Hepatocyte (in vitro differentiated cells): Measurements from ENCODE around the gene DRAM1. TPM values are rescaled to one million over a fixed set of nuclear protein-coding genes. Genes with fewer than 3 reads are reported as not detected.

ENCODE experiments used
- DNase-seq: peaks from one replicate; pipeline ENCODE4 v3.0.0-alpha.2; 2016; ENCODE audit warnings: low spot score
- H2AFZ ChIP-seq: fragments of 200-600 bp; sonication (generic); 2 replicates; pipeline ENCODE4 v1.6.0; 2016; ENCODE audit warnings: antibody characterized with exemption, mild to moderate bottlenecking
- H3K27ac ChIP-seq: fragments of 200-600 bp; sonication (generic); 2 replicates; pipeline ENCODE4 v1.5.1; 2016; ENCODE audit warnings: mild to moderate bottlenecking
- H3K27me3 ChIP-seq: fragments of 200-600 bp; sonication (generic); 2 replicates; pipeline ENCODE4 v1.6.1; 2016
- H3K36me3 ChIP-seq: fragments of 200-600 bp; sonication (generic); replicated peaks from 2 replicates; pipeline ENCODE4 v1.5.1; 2016; ENCODE audit warnings: low read depth; ENCODE audit not compliant: insufficient read depth
- H3K4me1 ChIP-seq: fragments of 200-600 bp; sonication (generic); 2 replicates; pipeline ENCODE4 v1.5.1; 2016; ENCODE audit warnings: mild to moderate bottlenecking, moderate library complexity; ENCODE audit not compliant: insufficient read depth
- H3K4me2 ChIP-seq: fragments of 200-600 bp; sonication (generic); 2 replicates; pipeline ENCODE4 v1.6.0; 2016
- H3K4me3 ChIP-seq: fragments of 200-600 bp; sonication (generic); 2 replicates; pipeline ENCODE4 v1.5.1; 2016; ENCODE audit warnings: mild to moderate bottlenecking
- H3K79me2 ChIP-seq: fragments of 200-600 bp; sonication (generic); 2 replicates; pipeline ENCODE4 v1.6.0; 2017; ENCODE audit warnings: mild to moderate bottlenecking
- H3K9me2 ChIP-seq: fragments of 200-600 bp; sonication (generic); replicated peaks from 2 replicates; pipeline ENCODE4 v1.6.0; 2017; ENCODE audit warnings: mild to moderate bottlenecking; ENCODE audit not compliant: insufficient read depth
- H3K9me3 ChIP-seq: fragments of 200-600 bp; sonication (generic); 2 replicates; pipeline ENCODE4 v1.5.1; 2016; ENCODE audit warnings: low read depth, mild to moderate bottlenecking
- H4K20me1 ChIP-seq: fragments of 200-600 bp; sonication (generic); 2 replicates; pipeline ENCODE4 v1.6.0; 2016; ENCODE audit warnings: mild to moderate bottlenecking; ENCODE audit not compliant: insufficient read depth, poor library complexity, severe bottlenecking
- EZH2 ChIP-seq: fragments of 200-600 bp; sonication (generic); IDR thresholded peaks from 2 replicates; pipeline ENCODE4 v1.6.1; 2016; ENCODE audit warnings: antibody characterized with exemption, mild to moderate bottlenecking, borderline replicate concordance
- EZH2phosphoT487 ChIP-seq: fragments of 200-600 bp; sonication (generic); IDR thresholded peaks from one replicate; pipeline ENCODE4 v1.6.1; 2018; ENCODE audit warnings: antibody characterized with exemption, mild to moderate bottlenecking, low read depth, moderate library complexity; ENCODE audit not compliant: unreplicated experiment, severe bottlenecking
- WGBS: methylation state at CpG from one replicate; pipeline ENCODE4 v1.1.6; 2016; ENCODE audit warnings: low lambda C conversion rate; ENCODE audit errors: missing lambda C conversion rate; 5-methylcytosine and 5-hydroxymethylcytosine counted together
- polyA plus RNA-seq: library from polyadenylated mRNA; unstranded; fragments of >200 nt; fragmentation: Nextera tagmentation; extraction: Ambion mirVana; gene quantifications from 2 replicates; pipeline ENCODE4 v1.2.1, GENCODE V29; 2016
- total RNA-seq: library from RNA; depleted of rRNA; stranded (reverse); fragments of >200 nt; gene quantifications from 2 replicates; pipeline ENCODE4 v1.2.3, GENCODE V29; 2014
- TF ChIP-seq, protein P1 (sequence below): fragments of 200-600 bp; sonication (generic); IDR thresholded peaks from 2 replicates; pipeline ENCODE4 v1.5.1; 2016; ENCODE audit warnings: antibody characterized with exemption, mild to moderate bottlenecking; ENCODE audit not compliant: poor library complexity

The DRAM1 gene
- total and polyA plus RNA-seq, 2 experiments from 2014 or later: 26.0 to 28.2 TPM

DNA sequence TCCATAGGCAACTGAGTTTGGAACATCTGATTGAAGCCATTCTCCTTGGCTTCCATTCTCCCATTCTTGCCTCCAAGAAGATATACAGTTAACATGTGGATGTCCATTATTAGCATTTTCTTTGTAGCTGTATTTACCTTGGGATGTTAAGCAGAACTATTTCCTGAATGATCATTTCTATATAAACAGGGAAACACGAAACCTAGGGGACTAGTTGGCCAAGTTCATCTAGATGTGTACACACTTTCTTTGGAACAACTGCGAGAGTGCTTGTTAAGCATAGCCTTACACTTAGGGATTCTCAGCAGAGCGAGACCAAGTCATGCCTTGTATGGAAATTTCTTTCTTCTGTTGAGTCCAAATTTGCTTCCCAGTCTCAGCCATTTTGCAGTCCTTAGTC is 42.1 kb downstream of the DRAM1 start:
- H4K20me1 ChIP-seq: no peaks in the 10 kb centered on the region
- H3K4me1 ChIP-seq: no peaks in the 10 kb centered on the region
- no peaks in the 10 kb centered on the region for H3K27me3 ChIP-seq
- H3K36me3 ChIP-seq: no peaks in the 10 kb centered on the region
- 66% methylated on average over 3 of the region's 3 CpGs for WGBS
- H3K9me3 ChIP-seq: no peaks in the 10 kb centered on the region
- TF ChIP-seq EZH2: no peak
- TF ChIP-seq EZH2phosphoT487: no peak
- TF ChIP-seq, protein P1, sequence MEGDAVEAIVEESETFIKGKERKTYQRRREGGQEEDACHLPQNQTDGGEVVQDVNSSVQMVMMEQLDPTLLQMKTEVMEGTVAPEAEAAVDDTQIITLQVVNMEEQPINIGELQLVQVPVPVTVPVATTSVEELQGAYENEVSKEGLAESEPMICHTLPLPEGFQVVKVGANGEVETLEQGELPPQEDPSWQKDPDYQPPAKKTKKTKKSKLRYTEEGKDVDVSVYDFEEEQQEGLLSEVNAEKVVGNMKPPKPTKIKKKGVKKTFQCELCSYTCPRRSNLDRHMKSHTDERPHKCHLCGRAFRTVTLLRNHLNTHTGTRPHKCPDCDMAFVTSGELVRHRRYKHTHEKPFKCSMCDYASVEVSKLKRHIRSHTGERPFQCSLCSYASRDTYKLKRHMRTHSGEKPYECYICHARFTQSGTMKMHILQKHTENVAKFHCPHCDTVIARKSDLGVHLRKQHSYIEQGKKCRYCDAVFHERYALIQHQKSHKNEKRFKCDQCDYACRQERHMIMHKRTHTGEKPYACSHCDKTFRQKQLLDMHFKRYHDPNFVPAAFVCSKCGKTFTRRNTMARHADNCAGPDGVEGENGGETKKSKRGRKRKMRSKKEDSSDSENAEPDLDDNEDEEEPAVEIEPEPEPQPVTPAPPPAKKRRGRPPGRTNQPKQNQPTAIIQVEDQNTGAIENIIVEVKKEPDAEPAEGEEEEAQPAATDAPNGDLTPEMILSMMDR: no peak
- no peak for DNase-seq
- no peak overlapping the region for H3K27ac ChIP-seq
- no peaks in the 10 kb centered on the region for H3K9me2 ChIP-seq
- H3K79me2 ChIP-seq: no peaks in the 10 kb centered on the region
- no peak overlapping the region for H2AFZ ChIP-seq
- H3K4me2 ChIP-seq: no peak overlapping the region
- no peak overlapping the region for H3K4me3 ChIP-seq

DNA sequence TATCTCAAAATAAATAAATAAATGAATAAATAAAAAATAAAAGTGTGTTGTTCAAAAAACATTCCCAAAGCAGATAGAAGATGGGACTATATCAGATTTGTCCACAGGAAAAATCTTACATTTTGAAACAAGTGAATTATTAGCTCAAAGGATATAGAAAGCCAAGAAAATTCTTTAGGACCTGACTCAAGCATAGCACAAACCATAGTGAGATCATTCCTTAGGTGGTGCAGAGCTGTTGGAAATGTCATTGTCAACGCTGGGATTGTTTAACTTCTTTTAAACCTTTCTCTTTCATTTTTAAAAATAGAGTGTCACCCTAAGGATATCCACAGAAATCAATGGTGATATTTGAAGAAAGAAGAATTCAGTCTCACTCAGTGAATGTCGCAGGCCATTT is 43.5 kb downstream of the DRAM1 start:
- no peaks in the 10 kb centered on the region for H3K9me2 ChIP-seq
- WGBS: 94% methylated on average over 2 of the region's 2 CpGs

DNA sequence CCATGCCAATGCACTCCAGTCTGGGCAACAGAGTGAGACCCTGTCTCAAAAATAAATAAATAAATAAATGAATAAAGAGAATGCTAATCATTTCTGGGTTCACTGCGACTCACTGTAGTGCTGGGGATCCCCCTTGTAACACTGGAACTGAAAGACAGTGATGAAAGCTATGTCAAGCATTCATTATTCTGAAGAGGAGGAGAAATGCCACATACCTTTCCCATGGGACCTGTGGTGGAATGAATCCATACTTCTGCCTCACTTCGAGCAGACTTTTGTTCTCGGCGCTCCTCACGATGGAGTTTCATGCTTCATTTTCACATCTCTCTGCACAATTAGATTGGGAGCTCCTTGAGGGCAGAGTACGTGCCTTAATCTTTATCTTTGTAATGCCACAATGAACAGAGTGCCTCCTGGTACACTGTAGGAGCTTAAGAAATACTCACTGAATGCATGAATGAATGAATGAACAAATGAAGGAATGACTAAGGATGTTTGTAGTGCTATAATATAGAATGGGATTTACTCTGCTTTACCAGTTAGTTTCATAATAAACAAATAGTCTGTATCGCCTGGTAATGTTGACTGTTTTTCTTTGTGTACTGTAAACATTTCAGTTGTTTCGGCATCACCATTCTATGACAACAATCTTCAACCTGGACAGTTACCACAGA is 45.8 kb downstream of the DRAM1 start:
- Histone ChIP-seq H3K79me2 (no peaks in the 10 kb centered on the region), H3K36me3 (no peaks in the 10 kb centered on the region), H3K9me2 (no peaks in the 10 kb centered on the region), H3K4me2 (no peak overlapping the region), H3K27me3 (no peaks in the 10 kb centered on the region), H3K4me3 (no peak overlapping the region), H4K20me1 (no peaks in the 10 kb centered on the region), H2AFZ (no peak overlapping the region), H3K4me1 (no peaks in the 10 kb centered on the region), H3K9me3 (no peaks in the 10 kb centered on the region), H3K27ac (no peak overlapping the region)
- no peak for TF ChIP-seq EZH2
- TF ChIP-seq, protein P1: no peak
- TF ChIP-seq EZH2phosphoT487: no peak
- no peak for DNase-seq
- 97% methylated on average over 8 of the region's 8 CpGs for WGBS

More for the DNA sequence above, 43.5 kb downstream of the DRAM1 start:
- DNase-seq: no peak
- Histone ChIP-seq H3K4me3 (no peak overlapping the region), H3K36me3 (no peaks in the 10 kb centered on the region), H3K79me2 (no peaks in the 10 kb centered on the region), H2AFZ (no peak overlapping the region), H3K27me3 (no peaks in the 10 kb centered on the region), H3K4me2 (no peak overlapping the region), H3K9me3 (no peaks in the 10 kb centered on the region), H3K4me1 (no peaks in the 10 kb centered on the region), H3K27ac (no peak overlapping the region), H4K20me1 (no peaks in the 10 kb centered on the region)
- TF ChIP-seq, protein P1: no peak
- TF ChIP-seq EZH2: no peak
- no peak for TF ChIP-seq EZH2phosphoT487
